Measurements from ENCODE around the gene ZNF213.
A peak's percentile ranks its signal among the peaks of the same experiment; 100 is the strongest.

ZNF213 gene

GRCh38 chr16:3106205-3106928 lies 28.5 kb upstream of the ZNF213 start:
- H3K4me3 ChIP-seq (ENCODE audit: low read depth, low read length) = peak overlapping the region; percentile 83
- no peak for TF ChIP-seq CTCF (IDR thresholded peaks at IDR 0.05; ENCODE audit: borderline replicate concordance, insufficient read depth, low read depth, low read length)

GRCh38 chr16:3112058-3112880 lies 22.6 kb upstream of the ZNF213 start, which contains the start of gene ZNF205:
TSS of gene ZNF205 (plus strand) at chr16:3112586. CDS start at chr16:3113431, 845 bp downstream.
- TF ChIP-seq CTCF (IDR thresholded peaks at IDR 0.05; ENCODE audit: borderline replicate concordance, insufficient read depth, low read depth, low read length) = no peak
- peak within 1 kb of the TSS; percentile 48 for H3K4me3 ChIP-seq (ENCODE audit: low read depth, low read length)

- H3K4me3 ChIP-seq (ENCODE audit: low read depth, low read length) = peak overlapping the region; percentile 48
- no peak for TF ChIP-seq CTCF (IDR thresholded peaks at IDR 0.05; ENCODE audit: borderline replicate concordance, insufficient read depth, low read depth, low read length)
Measured at GRCh38 chr16:3112881-3113574, 21.8 kb upstream of the ZNF213 start.

- no peak for TF ChIP-seq CTCF (IDR thresholded peaks at IDR 0.05; ENCODE audit: borderline replicate concordance, insufficient read depth, low read depth, low read length)
- H3K4me3 ChIP-seq (ENCODE audit: low read depth, low read length) = no peak overlapping the region
Measured at GRCh38 chr16:3113765-3114479, 20.9 kb upstream of the ZNF213 start.

GRCh38 chr16:3115003-3115402 lies 19.8 kb upstream of the ZNF213 start:
- no peak overlapping the region for H3K4me3 ChIP-seq (ENCODE audit: low read depth, low read length)
- no peak for TF ChIP-seq CTCF (IDR thresholded peaks at IDR 0.05; ENCODE audit: borderline replicate concordance, insufficient read depth, low read depth, low read length)

GRCh38 chr16:3115561-3115960 lies 19.3 kb upstream of the ZNF213 start:
- H3K4me3 ChIP-seq (ENCODE audit: low read depth, low read length) = no peak overlapping the region
- peak; percentile 41 for TF ChIP-seq CTCF (IDR thresholded peaks at IDR 0.05; ENCODE audit: borderline replicate concordance, insufficient read depth, low read depth, low read length)

Measured in GM12875 (cell line).